CD14-positive monocyte (primary cell): ENCODE data around the gene TTC3. TPM values are rescaled to one million over a fixed set of nuclear protein-coding genes. Genes with fewer than 3 reads are reported as not detected.

ENCODE experiments used
- DNase-seq, 3 donors: peaks; one replicate each; pipeline ENCODE4 v3.0.0-alpha.2; 2011 to 2022
- H2AFZ ChIP-seq: 2 replicates; pipeline ENCODE4 v1.6.0; 2012; ENCODE audit warnings: mild to moderate bottlenecking, low read depth, low read length, inconsistent platforms; ENCODE audit not compliant: insufficient read depth, poor library complexity, severe bottlenecking
- H3K27ac ChIP-seq, 2 donors: 1 replicate in 1 of 2; 2 replicates in 1 of 2; pipeline ENCODE4 v1.5.1; 2012 to 2013; ENCODE audit warnings: low read length in 2 of 2, control low read depth in 1 of 2, inconsistent platforms in 1 of 2, low read depth in 1 of 2, mild to moderate bottlenecking in 1 of 2
- H3K27me3 ChIP-seq, 2 donors: one replicate each; pipeline versions ENCODE4 v1.6.0 to v1.6.1; 2011 to 2013; ENCODE audit warnings: low read length in 2 of 2; ENCODE audit not compliant: control insufficient read depth in 2 of 2, insufficient read depth in 2 of 2
- H3K36me3 ChIP-seq, 2 donors: replicated peaks in 1 of 2; 1 replicate in 1 of 2; 2 replicates in 1 of 2; pipeline versions ENCODE4 v1.5.1 to v1.6.1; 2012 to 2013; ENCODE audit warnings: low read length in 2 of 2, control low read depth in 1 of 2, inconsistent platforms in 1 of 2, mild to moderate bottlenecking in 1 of 2; ENCODE audit not compliant: insufficient read depth in 2 of 2, control insufficient read depth in 1 of 2
- H3K4me1 ChIP-seq, 2 donors: 1 replicate in 1 of 2; 2 replicates in 1 of 2; pipeline versions ENCODE4 v1.5.1 to v1.6.1; 2012 to 2013; ENCODE audit warnings: low read length in 2 of 2, control low read depth in 1 of 2, inconsistent platforms in 1 of 2, mild to moderate bottlenecking in 1 of 2, moderate library complexity in 1 of 2; ENCODE audit not compliant: insufficient read depth in 2 of 2, control insufficient read depth in 1 of 2
- H3K4me2 ChIP-seq: replicated peaks from 2 replicates; pipeline ENCODE3; 2012; ENCODE audit warnings: low read length, moderate library complexity, mild to moderate bottlenecking; ENCODE audit not compliant: poor library complexity, severe bottlenecking; ENCODE audit errors: extremely low read depth
- H3K4me3 ChIP-seq, 3 experiments: fragments of 200-600 bp in 1 of 3; sonication (generic) in 1 of 3; replicated peaks in 1 of 3; 1 replicate in 2 of 3; 2 replicates in 1 of 3; pipeline ENCODE4 v1.5.1; 2011 to 2013; ENCODE audit warnings: low read length in 3 of 3, mild to moderate bottlenecking in 3 of 3, control low read depth in 2 of 3, low read depth in 2 of 3, inconsistent platforms in 1 of 3, moderate library complexity in 1 of 3
- H3K79me2 ChIP-seq: 2 replicates; pipeline ENCODE4 v1.6.0; 2012; ENCODE audit warnings: mild to moderate bottlenecking, control low read depth, inconsistent platforms, low read length, moderate library complexity; ENCODE audit not compliant: insufficient read depth
- H3K9ac ChIP-seq: 2 replicates; pipeline ENCODE4 v1.6.0; 2017; ENCODE audit warnings: low read length, mild to moderate bottlenecking; ENCODE audit not compliant: insufficient read depth, poor library complexity, severe bottlenecking
- H3K9me3 ChIP-seq, 2 donors: replicated peaks in 1 of 2; 1 replicate in 1 of 2; 2 replicates in 1 of 2; pipeline versions ENCODE4 v1.5.1 to v1.6.1; 2012 to 2013; ENCODE audit warnings: low read length in 2 of 2, control low read depth in 1 of 2; ENCODE audit not compliant: control insufficient read depth in 1 of 2, insufficient read depth in 1 of 2
- H4K20me1 ChIP-seq: 2 replicates; pipeline ENCODE4 v1.6.0; 2012; ENCODE audit warnings: mild to moderate bottlenecking, low read length, control low read depth, moderate library complexity; ENCODE audit not compliant: insufficient read depth
- H3K27ac Mint-ChIP-seq, 7 donors: one replicate each; pipeline ENCODE4 v1.8.0; 2020; ENCODE audit warnings: mild to moderate bottlenecking in 7 of 7, mixed read lengths in 7 of 7, moderate library complexity in 6 of 7, inconsistent platforms in 2 of 7
- H3K27me3 Mint-ChIP-seq, 3 donors: one replicate each; pipeline ENCODE4 v1.8.0; 2021 to 2022; ENCODE audit warnings: low read depth in 3 of 3, mild to moderate bottlenecking in 3 of 3, mixed read lengths in 3 of 3, moderate library complexity in 3 of 3, inconsistent platforms in 1 of 3
- H3K36me3 Mint-ChIP-seq, 2 donors: one replicate each; pipeline ENCODE4 v1.8.0; 2020; ENCODE audit warnings: mixed read lengths in 2 of 2, inconsistent platforms in 1 of 2, mild to moderate bottlenecking in 1 of 2
- H3K4me1 Mint-ChIP-seq: one replicate; pipeline ENCODE4 v1.8.0; 2020; ENCODE audit warnings: mild to moderate bottlenecking, mixed read lengths
- H3K4me3 Mint-ChIP-seq, 2 donors: one replicate each; pipeline ENCODE4 v1.8.0; 2020; ENCODE audit warnings: mild to moderate bottlenecking in 2 of 2, mixed read lengths in 2 of 2, moderate library complexity in 1 of 2
- H3K9me3 Mint-ChIP-seq, 7 donors: one replicate each; pipeline ENCODE4 v1.8.0; 2020 to 2022; ENCODE audit warnings: mixed read lengths in 7 of 7, mild to moderate bottlenecking in 6 of 7, moderate library complexity in 6 of 7, inconsistent platforms in 2 of 7
- CTCF ChIP-seq: fragments of 200-600 bp; IDR thresholded peaks from one replicate; pipeline ENCODE4 v1.8.0; 2022; ENCODE audit warnings: antibody characterized with exemption, mild to moderate bottlenecking
- WGBS: methylation state at CpG from one replicate; pipeline ENCODE4 v1.1.5; 2013; ENCODE audit warnings: missing lambda C conversion rate; ENCODE audit not compliant: insufficient coverage; 5-methylcytosine and 5-hydroxymethylcytosine counted together
- intact Hi-C, 2 donors: fragments of 100-400 bp; cut with micrococcal nuclease; formaldehyde crosslinking; loops; one replicate each; pipeline versions ENCODE4 v1.15.0 to v1.15.1; 2023
- polyA plus RNA-seq, 3 donors: library from polyadenylated mRNA; depleted of rRNA in 1 of 3; unstranded in 2 of 3; stranded (reverse) in 1 of 3; fragments of 300-500 nt in 2 of 3; fragments of >200 nt in 1 of 3; fragmentation: Illumina TruSeq in 2 of 3; gene quantifications; 1 replicate in 2 of 3; 2 replicates in 1 of 3; pipeline ENCODE4 v1.2.3, GENCODE V29; 2012 to 2021

TTC3 gene
- polyA plus RNA-seq, 3 donors: 9.6 to 35.4 (median 17.9) TPM

GRCh38 chr21:37223804-37224345 is 150.8 kb downstream of the TTC3 start:
- 86% methylated on average over 1 of the region's 2 CpGs for WGBS
- peaks cover 14 to 24% of the 10 kb centered on the region in 2 donors for H3K4me1 ChIP-seq

More at GRCh38 chr21:37223804-37224345, 150.8 kb downstream of the TTC3 start:
- Histone ChIP-seq H3K9ac (no peak overlapping the region), H3K79me2 (no peaks in the 10 kb centered on the region), H3K27ac (no peak overlapping the region), H3K4me2 (no peak overlapping the region), H3K9me3 (no peaks in the 10 kb centered on the region), H3K27me3 (no peaks in the 10 kb centered on the region), H2AFZ (no peak overlapping the region), H4K20me1 (no peaks in the 10 kb centered on the region), H3K36me3 (peaks cover 48 to 60% of the 10 kb centered on the region in 2 donors), H3K4me3 (no peak overlapping the region)
- Mint-ChIP-seq H3K4me1 (peaks cover 23% of the 10 kb centered on the region), H3K27ac (no peak overlapping the region), H3K4me3 (no peak overlapping the region), H3K9me3 (peaks cover 0 to 6% (median 0%) of the 10 kb centered on the region in 7 donors), H3K27me3 (peaks cover 2 to 10% (median 8%) of the 10 kb centered on the region in 3 donors), H3K36me3 (peaks cover 50 to 61% of the 10 kb centered on the region in 2 donors)
- no peak for DNase-seq
- intact Hi-C loops: loop anchor here in 1 of 2 donors (5.0 to 10.0 kb wide), 2 partner anchors 238 to 331 kb away; no protein-coding TSS in a partner anchor
- no peak for TF ChIP-seq CTCF
